GM19238 (cell line): ENCODE measurements around the gene TASOR2.
A peak's percentile ranks its signal among the peaks of the same experiment; 100 is the strongest.

Experiments
- DNase-seq: peaks from one replicate; pipeline ENCODE4 v3.0.0; 2011; ENCODE audit warnings: low spot score; ENCODE audit not compliant: insufficient read length

The TASOR2 gene

DNA sequence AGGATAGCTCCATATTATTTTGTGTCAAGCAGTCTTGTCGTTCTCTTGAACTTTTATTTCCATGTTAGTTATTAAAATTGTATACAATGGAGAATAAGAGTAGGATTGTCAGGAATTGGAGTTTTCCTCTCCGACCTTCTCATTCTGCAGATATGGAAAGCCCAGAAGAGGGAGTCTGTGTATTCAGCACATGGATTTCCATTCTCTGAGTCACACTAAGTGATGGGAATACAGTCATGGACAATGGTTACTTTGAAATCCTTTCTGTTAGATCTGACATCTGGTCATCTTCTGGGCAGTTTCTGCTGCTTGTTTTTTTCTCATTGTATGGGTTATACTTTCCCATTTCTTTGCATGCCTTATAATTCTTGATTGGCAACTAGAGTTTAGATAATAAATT, 5.0 kb upstream of the TASOR2 start:
- DNase-seq, result no peak

GRCh38 chr10:5681930-5682329, 2.7 kb upstream of the TASOR2 start:
- no peak for DNase-seq

DNA sequence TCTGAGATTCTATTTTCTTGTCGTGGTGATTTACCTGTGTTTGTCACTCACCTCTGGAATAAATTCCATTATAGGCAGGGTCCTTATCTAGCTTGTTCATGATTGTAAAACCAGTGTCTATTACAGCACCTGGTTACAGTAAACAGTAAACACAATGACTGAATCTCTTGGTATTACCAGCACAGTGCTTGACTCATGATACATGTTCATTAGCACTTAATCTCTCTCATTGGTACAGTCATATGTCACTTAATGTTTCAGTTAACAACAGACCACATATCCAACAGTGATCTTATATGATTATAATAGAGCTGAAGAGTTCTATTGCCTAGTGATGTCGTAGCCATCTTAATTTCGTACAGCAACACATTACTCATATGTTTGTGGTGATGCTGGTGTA, 1.6 kb upstream of the TASOR2 start:
- DNase-seq, result no peak

GRCh38 chr10:5684971-5685763, 529 bp downstream of the TASOR2 start:
- DNase-seq, result peak; percentile 32

- no peak for DNase-seq
Measured at GRCh38 chr10:5685764-5686240, 1.2 kb downstream of the TASOR2 start.

GRCh38 chr10:5688587-5688986, 3.9 kb downstream of the TASOR2 start:
- DNase-seq, result no peak

GRCh38 chr10:5691786-5692185, 7.1 kb downstream of the TASOR2 start:
- no peak for DNase-seq

- peak; percentile 30 for DNase-seq
Measured at GRCh38 chr10:5692461-5693358, 8.1 kb downstream of the TASOR2 start.

GRCh38 chr10:5694573-5694972, 9.9 kb downstream of the TASOR2 start:
- DNase-seq, result no peak

DNA sequence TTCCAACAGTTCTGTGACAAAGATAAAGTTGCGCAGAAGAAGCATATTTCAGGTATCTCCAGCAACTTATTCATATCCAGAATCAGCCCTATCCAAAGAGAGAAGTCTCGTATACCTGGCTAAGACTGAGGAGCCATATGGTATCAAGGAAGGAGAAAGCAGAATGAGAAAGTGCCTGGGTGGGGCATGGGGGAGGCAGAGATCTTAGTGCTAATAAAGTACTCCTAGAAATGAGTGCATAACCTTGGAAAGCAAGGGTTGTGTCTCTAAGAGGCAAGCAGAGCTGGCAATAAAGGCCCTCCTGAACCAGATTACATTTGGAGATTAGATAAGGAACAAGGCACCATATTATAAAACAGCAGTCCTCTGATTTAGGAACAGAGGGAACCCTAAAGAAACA, 12.7 kb downstream of the TASOR2 start:
- DNase-seq, result no peak

DNA sequence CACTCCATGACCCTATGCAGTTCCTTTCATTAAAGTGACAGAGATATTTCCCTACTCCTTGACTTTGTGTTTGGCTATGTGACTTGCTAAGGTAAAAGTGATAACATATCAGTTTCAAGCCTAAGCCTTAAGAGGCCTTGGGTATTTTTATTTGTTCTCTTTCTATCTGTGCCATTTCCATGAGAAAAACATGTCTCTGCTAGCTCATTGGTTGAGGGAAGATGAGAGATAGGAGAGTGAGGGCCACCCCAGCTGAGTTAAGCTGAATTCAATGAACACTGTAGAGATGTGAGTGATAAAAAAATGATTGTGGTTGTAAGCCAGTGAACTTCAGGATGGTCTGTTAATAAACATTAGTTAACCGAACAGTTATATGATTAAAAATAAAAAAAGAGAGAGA, 13.4 kb downstream of the TASOR2 start:
- DNase-seq, result no peak

DNA sequence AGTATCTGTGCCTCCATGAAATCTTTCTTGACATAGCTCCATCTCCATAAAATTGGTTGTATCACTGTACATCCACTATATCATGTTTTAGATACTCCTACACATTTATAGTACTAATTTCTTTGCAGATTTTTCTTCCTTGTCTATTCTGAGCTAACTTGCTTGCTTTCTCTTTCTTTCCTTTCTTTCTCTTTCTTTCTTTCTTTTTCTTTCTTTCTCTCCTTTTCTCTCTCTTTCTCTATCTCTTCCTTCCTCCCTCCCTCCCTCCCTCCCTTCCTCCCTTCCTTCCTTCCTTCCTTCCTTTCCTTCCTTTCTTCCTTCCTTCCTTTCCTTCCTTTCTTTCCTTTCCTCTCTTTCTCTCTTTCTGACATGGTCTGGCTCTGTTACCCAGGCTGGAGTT, 23.7 kb downstream of the TASOR2 start:
- DNase-seq, result no peak

GRCh38 chr10:5709865-5710264, 25.2 kb downstream of the TASOR2 start:
- no peak for DNase-seq

DNA sequence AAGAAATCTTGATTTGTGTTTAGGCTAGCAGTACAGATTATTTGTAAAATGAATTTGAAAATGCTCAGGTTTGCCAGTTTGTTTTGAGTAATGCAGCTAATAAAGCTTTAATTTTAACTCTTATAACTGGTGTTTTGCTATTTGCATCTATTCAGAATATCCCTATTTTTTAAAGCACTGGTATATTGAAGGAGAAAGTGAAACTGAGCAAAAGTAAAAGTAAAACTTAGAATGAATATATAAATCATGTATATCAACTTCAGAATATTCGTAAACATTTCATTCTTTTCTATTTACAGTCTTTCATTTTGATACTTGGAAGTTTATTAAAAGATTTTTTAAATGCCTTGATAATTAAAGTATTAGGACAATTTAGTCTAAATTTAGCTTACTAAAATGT, 26.2 kb downstream of the TASOR2 start:
- no peak for DNase-seq

DNA sequence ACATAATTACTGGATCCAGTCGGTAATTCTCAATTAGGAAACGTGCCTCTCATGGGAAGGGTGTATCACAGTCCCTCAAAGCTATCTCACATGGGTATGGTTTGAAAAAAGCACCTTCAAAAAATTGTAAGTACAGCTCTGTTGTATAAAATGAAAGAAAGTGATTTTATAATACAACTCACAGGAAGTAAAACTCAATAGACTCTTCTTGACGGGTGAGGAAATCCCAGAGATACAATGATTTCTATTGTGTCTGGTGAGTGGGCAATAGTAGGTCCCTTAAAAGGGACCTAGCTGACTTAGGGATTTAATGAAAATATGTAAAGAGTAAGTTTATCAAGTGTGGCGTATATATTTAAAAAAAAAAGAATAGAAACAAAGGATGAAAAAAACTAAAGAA, 27.0 kb downstream of the TASOR2 start:
- DNase-seq, result no peak

GRCh38 chr10:5719546-5719945, 34.9 kb downstream of the TASOR2 start:
- no peak for DNase-seq

DNA sequence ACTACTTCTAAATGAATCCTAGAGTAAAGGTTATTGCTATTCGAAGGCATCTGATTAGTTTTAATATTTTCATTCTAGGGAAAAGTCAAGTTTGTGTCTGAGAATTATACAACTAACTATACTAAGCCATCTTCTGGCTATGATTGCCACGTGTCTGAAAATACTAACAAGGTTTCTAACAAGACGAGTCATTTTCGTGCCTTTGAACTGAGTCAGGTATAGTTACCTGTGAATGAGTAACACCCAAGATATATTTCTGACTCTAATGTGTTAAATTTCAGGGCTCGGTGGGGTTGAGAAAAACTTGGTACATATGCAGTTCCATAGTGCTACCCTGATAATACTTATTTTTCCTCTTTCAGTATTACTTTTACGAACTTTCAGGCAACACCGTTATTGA, 35.5 kb downstream of the TASOR2 start:
- DNase-seq, result no peak

- no peak for DNase-seq
Measured at GRCh38 chr10:5723692-5724091, 39.1 kb downstream of the TASOR2 start.

GRCh38 chr10:5730766-5731165, 46.1 kb downstream of the TASOR2 start:
- no peak for DNase-seq

DNA sequence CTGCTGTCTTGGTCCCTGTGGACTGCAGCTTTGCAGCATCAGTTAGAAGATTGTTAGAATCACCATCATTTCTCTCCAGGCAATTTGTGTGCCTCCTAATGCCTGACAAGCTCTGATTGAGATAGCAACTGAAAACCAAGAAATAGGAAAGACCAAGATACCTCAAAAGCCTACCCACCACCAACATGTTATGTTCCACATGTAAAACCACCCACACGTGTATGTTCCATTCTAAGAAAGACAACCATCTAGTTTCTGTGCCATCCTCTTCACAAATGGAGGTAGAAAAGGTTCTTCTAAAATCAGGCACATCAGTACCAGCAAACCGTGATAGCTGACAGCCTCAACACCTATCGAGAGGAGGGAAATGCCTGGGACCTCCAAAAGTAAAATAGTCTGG, 46.9 kb downstream of the TASOR2 start:
- no peak for DNase-seq

GRCh38 chr10:5732141-5732540, 47.5 kb downstream of the TASOR2 start:
- DNase-seq, result no peak
